GM18858 (cell line): Measurements from ENCODE around the gene GAS2.
A peak's percentile ranks its signal among the peaks of the same experiment; 100 is the strongest.

Source experiments
- ATAC-seq: cut with Tn5 transposase; IDR thresholded peaks from one replicate; pipeline ENCODE4 v1.9.1; 2021; ENCODE audit not compliant: unreplicated experiment

GAS2 gene

GRCh38 chr11:22785251-22785650 lies 118.8 kb downstream of the GAS2 start:
- no peak for ATAC-seq

GRCh38 chr11:22786475-22786874 lies 120.1 kb downstream of the GAS2 start:
- ATAC-seq, result peak; percentile 91

- ATAC-seq, result no peak
Observed at GRCh38 chr11:22787055-22787454, 120.6 kb downstream of the GAS2 start.

- no peak for ATAC-seq
Observed at GRCh38 chr11:22787551-22788162, 121.2 kb downstream of the GAS2 start.

GRCh38 chr11:22792497-22792896 lies 126.1 kb downstream of the GAS2 start:
- ATAC-seq, result no peak

- ATAC-seq, result no peak
Observed at GRCh38 chr11:22795914-22796313, 129.5 kb downstream of the GAS2 start.

GRCh38 chr11:22797047-22797446 lies 130.6 kb downstream of the GAS2 start:
- no peak for ATAC-seq

GRCh38 chr11:22798901-22799300 lies 132.5 kb downstream of the GAS2 start:
- no peak for ATAC-seq

- no peak for ATAC-seq
Observed at GRCh38 chr11:22800482-22800881, 134.1 kb downstream of the GAS2 start.

GRCh38 chr11:22802861-22803260 lies 136.4 kb downstream of the GAS2 start:
- ATAC-seq, result no peak

- ATAC-seq, result no peak
Observed at GRCh38 chr11:22807391-22807790, 141.0 kb downstream of the GAS2 start.

GRCh38 chr11:22807855-22808570 lies 141.6 kb downstream of the GAS2 start:
- ATAC-seq, result peak; percentile 99

- no peak for ATAC-seq
Observed at GRCh38 chr11:22808571-22809197, 142.3 kb downstream of the GAS2 start.

GRCh38 chr11:22809893-22810292 lies 143.5 kb downstream of the GAS2 start:
- ATAC-seq, result no peak

GRCh38 chr11:22822203-22822602 lies 155.8 kb downstream of the GAS2 start:
- no peak for ATAC-seq

- ATAC-seq, result no peak
Observed at GRCh38 chr11:22828373-22828772, 162.0 kb downstream of the GAS2 start.

- ATAC-seq, result peak; percentile 89
Observed at GRCh38 chr11:22829231-22830081, 163.0 kb downstream of the GAS2 start, which contains the start of gene SVIP. SVIP (minus strand) TSS chr11:22829801; CDS start chr11:22829748, 53 bp downstream.

- ATAC-seq, result no peak
Observed at GRCh38 chr11:22830082-22830414, 163.6 kb downstream of the GAS2 start.

- ATAC-seq, result no peak
Observed at GRCh38 chr11:22832315-22833015, 166.1 kb downstream of the GAS2 start.

GRCh38 chr11:22846726-22847125 lies 180.3 kb downstream of the GAS2 start:
- no peak for ATAC-seq

- no peak for ATAC-seq
Observed at GRCh38 chr11:22851477-22851876, 185.1 kb downstream of the GAS2 start.
